Measurements from ENCODE around the gene ARHGEF4.

The ARHGEF4 gene

GRCh38 chr2:130864830-130865800, 28.4 kb downstream of the ARHGEF4 start:
- DNase-seq: no peak

GRCh38 chr2:130869441-130870160, 32.9 kb downstream of the ARHGEF4 start:
- DNase-seq: no peak

GRCh38 chr2:130870161-130870485, 33.4 kb downstream of the ARHGEF4 start:
- no peak for DNase-seq

GRCh38 chr2:130870779-130871178, 34.1 kb downstream of the ARHGEF4 start:
- DNase-seq: no peak

- no peak for DNase-seq
These were observed 35.4 kb downstream of the ARHGEF4 start for GRCh38 chr2:130871843-130872740.

GRCh38 chr2:130872741-130873125, 36.0 kb downstream of the ARHGEF4 start:
- no peak for DNase-seq

GRCh38 chr2:130873700-130874346, 37.1 kb downstream of the ARHGEF4 start:
- DNase-seq: peak; percentile 70

GRCh38 chr2:130874512-130874911, 37.8 kb downstream of the ARHGEF4 start:
- DNase-seq: no peak

GRCh38 chr2:130875935-130876334, 39.2 kb downstream of the ARHGEF4 start:
- no peak for DNase-seq

GRCh38 chr2:130877258-130877657, 40.5 kb downstream of the ARHGEF4 start:
- no peak for DNase-seq

GRCh38 chr2:130878316-130878715, 41.6 kb downstream of the ARHGEF4 start:
- no peak for DNase-seq

- no peak for DNase-seq
These were observed 42.2 kb downstream of the ARHGEF4 start for GRCh38 chr2:130878933-130879332.

GRCh38 chr2:130882111-130882690, 45.5 kb downstream of the ARHGEF4 start:
- DNase-seq: no peak

- DNase-seq: no peak
These were observed 46.3 kb downstream of the ARHGEF4 start for GRCh38 chr2:130882991-130883390.

GRCh38 chr2:130883496-130883895, 46.8 kb downstream of the ARHGEF4 start:
- DNase-seq: no peak

GRCh38 chr2:130884013-130884412, 47.3 kb downstream of the ARHGEF4 start:
- DNase-seq: no peak

GRCh38 chr2:130884503-130884902, 47.8 kb downstream of the ARHGEF4 start:
- DNase-seq: no peak

GRCh38 chr2:130887643-130888042, 50.9 kb downstream of the ARHGEF4 start:
- no peak for DNase-seq

- DNase-seq: no peak
These were observed 54.4 kb downstream of the ARHGEF4 start for GRCh38 chr2:130890941-130891669.

- no peak for DNase-seq
These were observed 55.3 kb downstream of the ARHGEF4 start for GRCh38 chr2:130891966-130892365.

All from activated CD4-positive, alpha-beta T cell treated with anti-CD3 and anti-CD28 coated beads, Interleukin-10, Interleukin-2, amounts not matched to agents 100 ng/mL and 50 ng/mL, durations not matched to agents 16 hours and 8 hours (primary cell).